ENCODE results near the gene B3GALT6.

Gene B3GALT6

DNA sequence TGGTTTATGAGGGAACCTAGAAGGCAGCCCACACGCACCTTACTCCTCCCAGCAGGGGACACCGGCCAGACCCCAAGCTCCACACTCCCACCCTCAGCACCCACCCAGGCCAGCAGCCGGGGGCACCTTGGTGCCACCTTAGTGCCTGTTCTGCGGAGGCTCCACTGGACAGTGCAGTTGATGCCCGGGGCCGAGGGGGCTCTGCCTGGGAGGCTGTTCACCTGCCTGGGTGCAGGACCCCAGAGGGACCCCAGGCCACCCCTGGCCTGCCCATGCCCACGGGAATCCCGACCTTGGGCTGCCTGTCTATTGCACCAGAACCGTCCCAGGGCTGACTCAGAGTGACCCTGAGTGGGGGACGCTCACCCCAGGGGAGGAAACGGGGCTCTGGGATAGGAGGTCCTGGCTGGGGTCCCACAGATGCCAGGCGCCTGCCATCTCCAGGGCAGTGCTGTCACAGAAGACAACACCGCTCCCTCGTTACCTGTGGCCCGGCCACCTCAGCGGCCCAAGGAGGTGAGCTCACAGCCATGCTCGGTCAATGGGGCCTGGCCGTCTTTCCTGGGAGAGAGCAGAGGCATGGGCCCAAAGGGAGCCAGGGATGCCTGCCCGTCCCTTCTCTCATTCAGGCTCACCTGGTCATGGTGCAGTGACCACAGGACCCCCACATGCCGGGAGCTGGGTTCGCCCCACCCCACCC, 48.9 kb downstream of the B3GALT6 start:
- no peak overlapping the region for H3K27ac ChIP-seq
- no peak for TF ChIP-seq ZFX (IDR thresholded peaks at IDR 0.05; ENCODE audit: borderline replicate concordance)
- TF ChIP-seq, protein P1, sequence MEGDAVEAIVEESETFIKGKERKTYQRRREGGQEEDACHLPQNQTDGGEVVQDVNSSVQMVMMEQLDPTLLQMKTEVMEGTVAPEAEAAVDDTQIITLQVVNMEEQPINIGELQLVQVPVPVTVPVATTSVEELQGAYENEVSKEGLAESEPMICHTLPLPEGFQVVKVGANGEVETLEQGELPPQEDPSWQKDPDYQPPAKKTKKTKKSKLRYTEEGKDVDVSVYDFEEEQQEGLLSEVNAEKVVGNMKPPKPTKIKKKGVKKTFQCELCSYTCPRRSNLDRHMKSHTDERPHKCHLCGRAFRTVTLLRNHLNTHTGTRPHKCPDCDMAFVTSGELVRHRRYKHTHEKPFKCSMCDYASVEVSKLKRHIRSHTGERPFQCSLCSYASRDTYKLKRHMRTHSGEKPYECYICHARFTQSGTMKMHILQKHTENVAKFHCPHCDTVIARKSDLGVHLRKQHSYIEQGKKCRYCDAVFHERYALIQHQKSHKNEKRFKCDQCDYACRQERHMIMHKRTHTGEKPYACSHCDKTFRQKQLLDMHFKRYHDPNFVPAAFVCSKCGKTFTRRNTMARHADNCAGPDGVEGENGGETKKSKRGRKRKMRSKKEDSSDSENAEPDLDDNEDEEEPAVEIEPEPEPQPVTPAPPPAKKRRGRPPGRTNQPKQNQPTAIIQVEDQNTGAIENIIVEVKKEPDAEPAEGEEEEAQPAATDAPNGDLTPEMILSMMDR (IDR thresholded peaks at IDR 0.05), result no peak

DNA sequence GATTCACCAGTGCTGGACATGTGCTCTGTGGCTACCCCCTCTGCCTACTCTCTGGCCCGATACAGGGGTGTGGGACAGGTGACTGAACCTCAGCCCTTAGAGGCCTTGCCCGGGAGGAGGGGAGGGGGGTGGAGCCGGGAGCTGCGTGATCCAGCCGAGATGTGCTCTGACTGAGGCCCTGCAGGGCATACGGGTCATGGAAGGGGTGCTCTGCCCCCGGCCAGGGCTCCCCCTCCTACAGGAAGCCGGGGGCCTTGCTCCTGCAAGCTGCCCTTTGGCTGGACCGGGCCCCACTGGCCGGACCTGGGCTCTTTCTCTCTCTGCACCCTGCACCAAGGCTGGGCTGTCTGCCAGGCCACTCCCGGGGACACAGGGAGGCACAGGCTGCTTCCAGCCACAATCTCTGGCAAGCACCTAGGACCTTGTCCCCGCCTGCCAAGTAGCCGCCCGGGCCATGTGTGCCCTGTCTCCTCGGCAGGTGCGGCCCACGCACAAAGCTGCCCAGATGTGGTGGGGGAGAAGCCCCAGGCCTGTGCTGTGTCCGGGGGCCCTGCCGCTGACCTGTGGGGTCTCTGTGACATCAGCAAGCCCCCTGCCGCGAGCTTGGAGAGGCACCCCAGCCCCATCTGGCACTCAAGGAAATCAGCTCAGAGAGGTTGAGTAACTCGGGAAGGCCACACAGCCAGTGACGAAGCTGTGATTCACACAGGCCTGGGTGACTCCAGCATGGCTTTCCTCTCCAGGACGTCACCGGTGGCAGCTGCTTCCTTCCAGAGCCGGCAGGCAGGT, 49.7 kb downstream of the B3GALT6 start:
- no peak for TF ChIP-seq ZFX (IDR thresholded peaks at IDR 0.05; ENCODE audit: borderline replicate concordance)
- TF ChIP-seq, protein P1 (IDR thresholded peaks at IDR 0.05), result no peak

DNA sequence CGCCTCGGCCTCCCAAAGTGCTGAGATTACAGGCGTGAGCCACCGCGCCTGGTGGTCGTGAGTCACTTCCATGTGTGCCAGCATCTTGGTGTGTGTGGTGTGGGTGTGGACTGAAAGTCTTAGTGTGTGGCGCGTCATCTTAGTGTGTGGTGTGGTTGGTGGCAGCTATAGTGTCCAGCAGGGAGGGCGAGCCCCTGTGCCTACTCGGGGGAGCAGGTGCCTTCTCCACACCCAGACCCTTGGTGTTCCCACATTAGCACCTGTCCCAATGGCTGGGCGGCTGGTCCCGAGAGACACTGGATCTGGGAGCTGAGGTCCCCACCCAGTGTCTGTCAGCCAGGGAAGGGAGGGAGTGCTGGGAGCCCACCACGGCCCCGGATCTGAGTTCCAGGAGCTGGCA, 51.0 kb downstream of the B3GALT6 start:
- TF ChIP-seq, protein P1 (IDR thresholded peaks at IDR 0.05), result no peak
- TF ChIP-seq ZFX (IDR thresholded peaks at IDR 0.05; ENCODE audit: borderline replicate concordance), result no peak
- H3K27ac ChIP-seq, result no peak overlapping the region

More for the DNA sequence above, 49.7 kb downstream of the B3GALT6 start:
- H3K27ac ChIP-seq, result no peak overlapping the region

DNA sequence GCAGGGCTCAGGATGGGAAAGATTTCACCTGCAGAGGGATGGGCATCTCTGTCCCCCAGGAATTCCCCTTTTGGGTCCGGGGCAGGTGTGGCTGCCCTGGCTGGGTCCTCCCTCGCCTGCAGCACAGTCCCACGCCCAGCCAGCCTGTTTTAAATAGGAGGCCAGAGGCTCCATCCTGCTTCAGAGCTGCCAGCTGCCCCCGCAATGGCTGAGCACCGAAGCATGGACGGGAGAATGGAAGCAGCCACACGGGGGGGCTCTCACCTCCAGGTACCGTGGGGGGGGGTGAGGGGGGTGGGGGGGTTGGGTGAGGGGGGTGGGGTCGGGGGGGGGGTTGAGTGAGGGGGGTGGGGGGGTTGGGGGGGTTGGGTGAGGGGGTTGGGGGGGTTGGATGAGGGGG, 51.8 kb downstream of the B3GALT6 start:
- no peak overlapping the region for H3K27ac ChIP-seq
- TF ChIP-seq, protein P1 (IDR thresholded peaks at IDR 0.05), result no peak
- no peak for TF ChIP-seq ZFX (IDR thresholded peaks at IDR 0.05; ENCODE audit: borderline replicate concordance)

Measured in 22Rv1 (cell line).